Breast epithelium (tissue), 3 donors: ENCODE data around the gene BRINP3.

Experiments used
- POLR2AphosphoS5 ChIP-seq, 3 donors: sonication (generic); formaldehyde crosslinking; IDR thresholded peaks; one replicate each; pipeline ENCODE4 v1.6.1; 2017; ENCODE audit warnings: antibody characterized with exemption in 3 of 3
- TF ChIP-seq, protein P1 (sequence below), 3 donors: fragments of 450-650 bp; IDR thresholded peaks; one replicate each; pipeline ENCODE4 v1.5.1; 2016 to 2017; ENCODE audit warnings: antibody characterized with exemption in 3 of 3, mild to moderate bottlenecking in 3 of 3, moderate library complexity in 3 of 3

DNA sequence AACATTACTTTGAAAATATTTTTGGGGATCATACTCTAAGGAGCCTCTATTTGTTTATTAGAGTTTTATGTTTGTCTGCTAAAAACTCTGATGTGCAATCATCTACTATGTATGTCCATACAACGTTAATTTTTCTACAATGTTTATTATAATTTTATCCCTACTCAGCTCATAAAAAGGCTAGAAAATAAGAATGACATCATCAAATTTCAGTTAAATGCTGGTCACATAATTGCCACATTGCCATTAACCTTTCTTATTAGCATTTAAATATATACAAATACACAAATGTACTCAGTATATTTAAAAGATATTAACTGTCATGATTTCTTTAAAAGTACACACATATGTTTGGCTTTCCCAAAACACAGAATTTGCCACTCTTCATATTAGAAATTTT is 191.6 kb downstream of the BRINP3 start:
- TF ChIP-seq, protein P1, sequence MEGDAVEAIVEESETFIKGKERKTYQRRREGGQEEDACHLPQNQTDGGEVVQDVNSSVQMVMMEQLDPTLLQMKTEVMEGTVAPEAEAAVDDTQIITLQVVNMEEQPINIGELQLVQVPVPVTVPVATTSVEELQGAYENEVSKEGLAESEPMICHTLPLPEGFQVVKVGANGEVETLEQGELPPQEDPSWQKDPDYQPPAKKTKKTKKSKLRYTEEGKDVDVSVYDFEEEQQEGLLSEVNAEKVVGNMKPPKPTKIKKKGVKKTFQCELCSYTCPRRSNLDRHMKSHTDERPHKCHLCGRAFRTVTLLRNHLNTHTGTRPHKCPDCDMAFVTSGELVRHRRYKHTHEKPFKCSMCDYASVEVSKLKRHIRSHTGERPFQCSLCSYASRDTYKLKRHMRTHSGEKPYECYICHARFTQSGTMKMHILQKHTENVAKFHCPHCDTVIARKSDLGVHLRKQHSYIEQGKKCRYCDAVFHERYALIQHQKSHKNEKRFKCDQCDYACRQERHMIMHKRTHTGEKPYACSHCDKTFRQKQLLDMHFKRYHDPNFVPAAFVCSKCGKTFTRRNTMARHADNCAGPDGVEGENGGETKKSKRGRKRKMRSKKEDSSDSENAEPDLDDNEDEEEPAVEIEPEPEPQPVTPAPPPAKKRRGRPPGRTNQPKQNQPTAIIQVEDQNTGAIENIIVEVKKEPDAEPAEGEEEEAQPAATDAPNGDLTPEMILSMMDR (IDR thresholded peaks at IDR 0.05) = no peak
- no peak for TF ChIP-seq POLR2AphosphoS5 (IDR thresholded peaks at IDR 0.05)
